ENCODE results near the gene TXNDC5.

GRCh38 chr6:7902867-7903266, 7.7 kb downstream of the TXNDC5 start:
- TF ChIP-seq, protein P1, sequence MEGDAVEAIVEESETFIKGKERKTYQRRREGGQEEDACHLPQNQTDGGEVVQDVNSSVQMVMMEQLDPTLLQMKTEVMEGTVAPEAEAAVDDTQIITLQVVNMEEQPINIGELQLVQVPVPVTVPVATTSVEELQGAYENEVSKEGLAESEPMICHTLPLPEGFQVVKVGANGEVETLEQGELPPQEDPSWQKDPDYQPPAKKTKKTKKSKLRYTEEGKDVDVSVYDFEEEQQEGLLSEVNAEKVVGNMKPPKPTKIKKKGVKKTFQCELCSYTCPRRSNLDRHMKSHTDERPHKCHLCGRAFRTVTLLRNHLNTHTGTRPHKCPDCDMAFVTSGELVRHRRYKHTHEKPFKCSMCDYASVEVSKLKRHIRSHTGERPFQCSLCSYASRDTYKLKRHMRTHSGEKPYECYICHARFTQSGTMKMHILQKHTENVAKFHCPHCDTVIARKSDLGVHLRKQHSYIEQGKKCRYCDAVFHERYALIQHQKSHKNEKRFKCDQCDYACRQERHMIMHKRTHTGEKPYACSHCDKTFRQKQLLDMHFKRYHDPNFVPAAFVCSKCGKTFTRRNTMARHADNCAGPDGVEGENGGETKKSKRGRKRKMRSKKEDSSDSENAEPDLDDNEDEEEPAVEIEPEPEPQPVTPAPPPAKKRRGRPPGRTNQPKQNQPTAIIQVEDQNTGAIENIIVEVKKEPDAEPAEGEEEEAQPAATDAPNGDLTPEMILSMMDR (IDR thresholded peaks at IDR 0.05) = no peak
- TF ChIP-seq POLR2A (IDR thresholded peaks at IDR 0.05) = no peak

Measured in esophagus squamous epithelium (tissue), 4 donors.